ENCODE results near the gene CEND1. TPM values are rescaled to one million over a fixed set of nuclear protein-coding genes. Genes with fewer than 3 reads are reported as not detected.

CEND1 gene
- polyA plus RNA-seq, 5 donors = 0.18 to 0.24 (median 0.22) TPM; not detected in 2

- DNase-seq = no peak
These were observed 38.0 kb upstream of the CEND1 start, which contains the start of gene CRACR2B for GRCh38 chr11:827897-828192. CRACR2B (plus strand) TSS chr11:827919; CDS start chr11:828608, 689 bp downstream.

GRCh38 chr11:827146-827896 lies 37.4 kb upstream of the CEND1 start:
- DNase-seq = no peak

- no peak for DNase-seq
These were observed 36.9 kb upstream of the CEND1 start for GRCh38 chr11:826836-827145.

- DNase-seq = no peak
These were observed 36.3 kb upstream of the CEND1 start for GRCh38 chr11:826227-826621.

- no peak for DNase-seq
These were observed 35.7 kb upstream of the CEND1 start for GRCh38 chr11:825366-826226.

DNA sequence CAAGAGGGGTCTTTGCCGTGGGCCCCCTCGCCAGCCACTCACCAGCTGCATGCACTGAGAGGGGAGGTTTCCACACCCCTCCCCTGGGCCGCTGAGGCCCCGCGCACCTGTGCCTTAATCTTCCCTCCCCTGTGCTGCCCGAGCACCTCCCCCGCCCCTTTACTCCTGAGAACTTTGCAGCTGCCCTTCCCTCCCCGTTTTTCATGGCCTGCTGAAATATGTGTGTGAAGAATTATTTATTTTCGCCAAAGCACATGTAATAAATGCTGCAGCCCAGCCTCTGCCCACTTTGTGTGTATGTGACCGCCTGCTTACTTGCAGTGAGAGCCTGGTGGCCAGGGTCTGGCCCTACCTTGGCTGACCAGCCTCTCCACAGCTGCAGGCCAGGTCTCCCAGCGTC lies 35.1 kb upstream of the CEND1 start:
- DNase-seq = no peak

DNA sequence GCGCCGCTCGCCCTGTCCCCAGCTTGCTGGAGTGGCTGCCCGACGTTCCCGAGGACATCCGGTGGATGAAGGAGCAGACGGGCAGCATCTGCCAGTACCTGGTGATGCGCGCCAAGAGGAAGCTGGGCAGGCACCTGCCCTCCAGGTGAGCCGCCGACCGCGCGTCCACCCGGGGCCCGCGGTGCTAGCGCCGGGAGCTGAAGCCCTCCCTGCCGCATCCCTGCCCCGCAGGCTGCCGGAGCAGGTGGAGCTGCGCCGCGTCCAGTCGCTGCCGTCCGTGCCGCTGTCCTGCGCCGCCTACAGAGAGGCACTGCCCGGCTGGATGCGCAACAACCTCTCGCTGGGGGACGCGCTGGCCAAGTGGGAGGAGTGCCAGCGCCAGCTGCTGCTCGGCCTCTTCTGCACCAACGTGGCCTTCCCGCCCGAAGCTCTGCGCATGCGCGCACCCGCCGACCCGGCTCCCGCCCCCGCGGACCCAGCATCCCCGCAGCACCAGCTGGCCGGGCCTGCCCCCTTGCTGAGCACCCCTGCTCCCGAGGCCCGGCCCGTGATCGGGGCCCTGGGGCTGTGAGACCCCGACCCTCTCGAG lies 34.5 kb upstream of the CEND1 start:
- DNase-seq = no peak

DNA sequence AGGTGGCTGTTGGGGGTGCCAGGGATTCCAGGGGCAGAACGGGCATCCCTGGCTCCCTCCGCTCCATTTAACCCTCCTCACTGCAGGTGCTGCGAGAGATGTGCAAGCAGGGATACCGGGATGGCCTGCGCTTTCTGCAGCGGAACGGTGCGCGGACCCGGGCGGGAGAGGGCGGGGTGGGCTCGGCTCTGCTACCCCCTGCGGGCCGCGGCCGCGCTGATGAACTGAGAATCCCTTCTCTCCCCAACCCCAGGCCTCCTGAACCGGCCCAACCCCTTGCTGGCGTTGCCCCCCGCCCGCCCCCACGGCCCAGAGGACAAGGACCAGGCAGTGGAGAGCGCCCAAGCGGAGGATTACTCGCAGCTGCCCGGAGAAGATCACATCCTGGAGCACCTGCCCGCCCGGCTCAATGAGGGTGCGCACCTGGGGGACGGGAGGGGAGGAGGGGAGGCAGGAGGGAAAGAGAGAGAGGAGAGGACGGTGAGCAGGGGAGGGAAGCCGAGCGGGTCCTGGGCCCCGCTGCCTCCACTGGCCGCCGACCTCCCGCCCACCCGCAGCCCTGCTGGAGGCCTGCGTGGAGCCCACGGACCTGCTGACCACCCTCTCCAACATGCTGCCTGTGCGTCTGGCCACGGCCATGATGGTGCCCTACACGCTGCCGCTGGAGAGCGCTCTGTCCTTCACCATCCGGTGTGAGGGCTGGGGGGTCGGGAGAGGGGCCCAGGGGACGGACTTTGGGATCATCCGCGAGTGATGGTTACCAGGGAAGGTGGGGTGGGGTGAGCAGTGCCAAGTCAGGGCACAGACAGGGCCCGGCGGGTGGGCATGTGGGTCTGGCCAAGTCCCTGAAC lies 33.8 kb upstream of the CEND1 start:
- DNase-seq = no peak

DNA sequence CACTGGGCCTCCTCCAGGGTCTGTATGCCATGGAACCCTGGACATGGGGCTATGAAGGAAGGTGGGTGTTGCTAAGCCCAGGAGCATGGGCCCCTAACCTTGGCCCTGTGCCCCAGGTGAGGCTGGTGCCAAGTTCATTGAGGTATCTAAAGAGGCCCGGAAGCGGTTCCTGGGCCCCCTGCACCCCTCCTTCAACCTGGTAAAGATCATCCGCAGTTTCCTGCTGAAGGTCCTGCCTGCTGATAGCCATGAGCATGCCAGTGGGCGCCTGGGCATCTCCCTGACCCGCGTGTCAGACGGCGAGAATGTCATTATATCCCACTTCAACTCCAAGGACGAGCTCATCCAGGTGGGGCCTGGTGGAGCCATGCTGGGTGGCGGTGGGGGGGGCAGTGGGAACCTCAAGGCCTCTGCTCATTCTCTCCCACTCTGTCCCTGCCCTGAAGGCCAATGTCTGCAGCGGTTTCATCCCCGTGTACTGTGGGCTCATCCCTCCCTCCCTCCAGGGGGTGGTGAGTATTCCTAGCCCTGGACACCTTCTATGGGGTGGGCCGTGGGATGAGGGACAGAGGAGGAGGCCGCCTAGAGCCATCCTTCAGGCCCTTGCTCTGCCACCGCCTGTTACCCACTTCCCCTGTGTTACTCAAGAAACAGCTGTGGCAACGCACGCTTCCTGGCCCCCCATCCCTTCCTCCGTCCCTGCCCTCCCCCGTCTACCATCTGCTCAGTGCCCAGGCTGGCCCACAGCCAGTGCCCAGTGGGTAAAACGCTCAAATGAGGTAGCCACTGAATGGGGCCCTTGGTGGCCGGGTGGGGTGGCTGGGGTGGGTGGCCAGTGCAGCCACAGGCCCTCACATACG lies 31.9 kb upstream of the CEND1 start:
- DNase-seq = no peak

DNA sequence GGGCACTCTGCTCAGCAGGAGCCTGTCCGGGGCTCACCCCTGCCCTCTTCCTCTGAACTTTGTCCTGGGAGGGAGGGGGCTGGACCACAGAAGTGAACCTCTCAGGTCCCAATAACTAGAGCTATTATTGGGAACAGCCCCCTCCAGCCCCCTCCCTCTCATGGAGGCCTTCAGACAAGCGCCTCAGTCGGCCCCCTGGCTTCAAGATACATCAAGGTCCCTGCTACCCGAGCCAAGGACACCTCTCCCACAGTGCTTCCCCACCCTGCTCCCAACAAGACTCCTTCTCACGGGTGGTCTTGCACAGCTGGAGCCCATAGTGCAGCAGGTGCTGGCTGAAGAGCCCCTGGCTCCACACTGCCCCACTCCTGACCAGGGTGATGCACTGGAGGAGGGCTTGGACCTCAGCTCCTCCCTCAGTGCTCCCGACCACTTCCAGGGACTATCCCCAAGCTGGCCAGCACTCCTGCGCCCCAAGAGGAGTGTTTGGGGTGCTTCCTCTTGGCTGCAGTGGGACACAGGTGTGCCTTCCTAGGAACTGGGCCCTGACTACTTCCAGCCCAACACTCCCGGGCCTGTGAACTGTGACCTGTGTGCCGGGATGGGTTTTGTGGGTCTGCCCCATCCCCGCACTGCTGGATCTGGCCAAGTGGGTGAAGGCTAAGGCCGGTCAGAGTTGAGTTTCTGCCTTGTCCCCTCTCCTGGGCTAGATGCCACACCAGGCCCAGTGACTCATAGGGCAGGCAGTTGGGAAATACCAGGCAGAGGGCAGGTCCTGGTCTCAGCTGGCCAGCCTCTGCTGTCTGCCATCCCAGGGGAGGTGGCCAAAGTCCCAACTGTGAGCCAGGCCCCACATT lies 31.0 kb upstream of the CEND1 start:
- DNase-seq = no peak

DNA sequence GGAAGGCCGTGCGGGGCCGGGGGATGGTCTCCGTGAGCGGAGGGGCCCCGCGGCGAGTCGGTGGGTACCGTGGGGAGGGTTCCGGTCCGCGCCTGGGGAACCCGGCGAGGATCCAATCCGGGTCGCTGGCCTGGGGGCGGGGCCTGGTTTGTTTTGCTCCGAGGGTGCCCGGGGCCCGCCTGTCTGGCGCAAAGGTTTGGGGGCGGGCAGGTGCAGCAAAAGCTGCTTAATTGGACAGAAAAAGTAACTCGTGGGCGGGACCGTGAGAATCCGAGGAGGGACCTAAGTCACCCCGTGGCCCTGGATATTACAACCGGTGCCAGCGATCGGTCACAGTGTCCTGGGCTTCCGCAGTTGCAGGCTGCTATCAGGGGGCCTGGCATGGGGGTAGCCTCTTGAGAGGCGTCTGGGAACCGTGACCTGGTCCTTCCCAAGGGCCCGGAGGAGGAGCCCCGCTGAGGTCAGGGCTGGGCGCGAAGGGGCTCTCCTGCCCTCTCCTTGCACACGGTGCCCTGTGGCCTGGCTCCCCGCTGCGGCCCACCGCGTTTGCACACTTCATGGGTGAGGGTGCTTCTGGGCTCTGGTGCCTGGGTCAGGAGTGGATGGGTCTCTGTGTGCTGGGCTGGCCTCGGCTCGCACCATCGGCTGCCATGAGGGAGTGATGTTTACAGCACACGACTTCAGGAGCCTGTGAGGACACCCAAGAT lies 30.2 kb upstream of the CEND1 start:
- DNase-seq = no peak

- peak; percentile 85 to 88 for DNase-seq
These were observed 29.4 kb upstream of the CEND1 start for GRCh38 chr11:819129-819931.

DNA sequence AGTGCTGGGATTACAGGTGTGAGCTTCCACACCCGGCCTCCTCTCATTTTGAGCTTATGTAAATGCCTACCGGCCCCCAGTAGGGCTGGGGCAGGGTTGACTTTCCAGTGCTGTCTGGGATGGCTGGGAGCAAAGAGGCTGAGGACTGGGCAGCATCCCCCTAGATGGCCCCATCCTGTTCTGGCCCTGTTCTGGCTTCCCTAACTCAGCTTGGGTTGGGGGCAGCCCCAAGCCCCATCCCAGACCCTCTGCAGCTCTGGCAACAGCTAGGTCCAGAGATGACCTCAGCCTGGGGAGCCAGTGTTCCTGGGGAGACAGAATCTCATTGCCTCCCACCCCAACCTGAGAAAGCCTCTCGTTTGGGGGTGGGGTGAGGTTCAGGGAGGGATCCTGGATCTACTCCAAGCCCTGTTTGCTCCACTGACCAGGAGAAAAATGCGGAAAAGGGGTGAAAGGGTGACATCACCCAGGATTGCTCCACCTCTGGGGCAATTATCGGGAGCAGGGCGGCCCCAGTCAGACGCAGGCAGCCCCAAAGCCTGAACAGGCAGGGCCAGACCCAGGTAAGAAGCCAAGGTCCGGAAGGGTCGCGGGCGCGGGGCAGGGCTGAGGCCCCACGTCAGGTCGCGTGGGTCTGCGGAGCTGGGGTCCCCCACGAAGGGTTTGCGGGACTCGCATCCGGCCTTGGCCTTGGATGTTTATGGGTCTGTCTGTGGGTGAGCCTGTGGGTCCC lies 28.7 kb upstream of the CEND1 start, which contains the start of gene PNPLA2:
TSS of gene PNPLA2 (plus strand) at position 519 of the 733 bp plus-strand sequence. CDS start 805 bp downstream, outside the sequence.
- DNase-seq = no peak

- DNase-seq = no peak
These were observed 26.5 kb upstream of the CEND1 start for GRCh38 chr11:816433-816779.

DNA sequence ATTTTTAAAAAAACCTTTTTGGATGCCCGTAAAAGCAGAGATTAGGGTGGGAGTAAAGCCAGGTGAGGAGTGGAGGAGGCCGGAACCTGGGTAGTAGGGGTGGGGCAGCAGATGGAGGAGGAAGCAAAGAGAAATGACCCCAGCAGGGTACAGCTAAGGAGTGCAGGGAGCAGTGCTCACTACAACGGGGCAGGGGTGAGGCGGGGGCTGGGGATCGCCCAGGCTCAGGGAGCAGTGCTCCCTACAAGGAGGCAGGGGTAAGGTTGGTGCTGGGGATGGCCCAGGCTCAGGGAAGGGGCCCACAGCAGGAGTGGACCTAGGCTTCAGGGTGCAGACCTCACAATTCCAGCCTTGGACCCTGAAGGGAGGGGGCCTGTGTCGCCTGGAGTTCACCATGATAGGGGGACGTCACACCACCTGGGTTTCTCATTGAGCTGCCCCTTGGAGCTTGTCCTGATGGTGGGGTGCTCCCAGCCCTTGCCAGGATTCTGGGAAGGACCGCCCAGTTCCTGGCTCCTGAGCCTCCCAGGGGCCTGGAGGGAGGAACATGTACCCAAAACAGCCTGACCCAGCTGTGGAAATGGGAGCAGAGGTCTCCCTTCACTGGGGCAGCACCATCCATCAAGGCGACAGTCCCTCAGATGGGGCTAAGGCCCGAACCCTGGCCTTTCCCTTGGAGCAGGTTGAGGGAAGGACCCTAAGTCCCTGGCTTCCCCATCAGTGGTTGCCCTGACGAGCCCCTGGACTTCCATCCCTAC lies 26.0 kb upstream of the CEND1 start:
- DNase-seq = no peak

- DNase-seq = no peak
These were observed 23.7 kb upstream of the CEND1 start for GRCh38 chr11:813456-814096.
